HG03108 (cell line): ENCODE data around the gene RORB.

Experiments used
- ATAC-seq: cut with Tn5 transposase; IDR thresholded peaks from one replicate; pipeline ENCODE4 v1.9.1; 2021; ENCODE audit warnings: moderate library complexity; ENCODE audit not compliant: unreplicated experiment

The RORB gene

DNA sequence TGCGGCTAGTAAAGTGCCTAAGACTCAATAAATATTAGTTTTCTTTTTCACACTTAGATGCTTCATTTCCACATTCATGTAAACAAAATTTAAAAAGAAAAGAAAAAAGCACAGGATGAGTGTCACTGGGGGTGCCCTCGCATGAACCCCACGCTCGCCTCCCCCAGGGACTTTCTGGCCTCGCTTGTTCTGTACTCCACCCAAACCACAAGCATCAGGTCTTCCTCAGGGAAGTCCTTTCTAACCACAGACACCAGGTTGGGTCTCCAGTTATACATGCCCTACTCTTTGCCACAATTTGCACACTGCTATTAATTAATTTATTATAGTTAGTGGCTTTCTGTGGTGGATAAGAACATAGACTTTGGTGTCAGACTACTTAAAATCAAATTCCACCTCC lies 92.4 kb downstream of the RORB start:
- peak; percentile 49 for ATAC-seq

DNA sequence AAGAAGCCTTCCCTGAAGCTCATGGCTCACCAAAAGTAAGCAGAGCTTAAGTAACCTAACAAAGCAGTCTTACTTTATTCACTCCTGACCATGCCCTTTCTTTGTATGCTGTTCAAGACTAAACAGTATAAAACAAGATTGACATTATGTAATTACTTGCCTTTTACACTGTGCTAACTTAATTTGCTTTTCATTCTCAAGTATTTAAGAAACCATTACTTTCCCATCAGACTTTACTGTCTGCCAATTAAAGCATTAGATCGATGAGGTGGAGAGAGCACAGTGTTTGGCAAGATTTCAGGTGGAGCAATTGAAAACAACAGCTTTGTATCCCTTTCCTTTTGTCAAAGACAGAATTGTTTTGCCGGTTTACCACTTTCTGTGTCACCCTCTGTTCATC lies 98.2 kb downstream of the RORB start:
- no peak for ATAC-seq

DNA sequence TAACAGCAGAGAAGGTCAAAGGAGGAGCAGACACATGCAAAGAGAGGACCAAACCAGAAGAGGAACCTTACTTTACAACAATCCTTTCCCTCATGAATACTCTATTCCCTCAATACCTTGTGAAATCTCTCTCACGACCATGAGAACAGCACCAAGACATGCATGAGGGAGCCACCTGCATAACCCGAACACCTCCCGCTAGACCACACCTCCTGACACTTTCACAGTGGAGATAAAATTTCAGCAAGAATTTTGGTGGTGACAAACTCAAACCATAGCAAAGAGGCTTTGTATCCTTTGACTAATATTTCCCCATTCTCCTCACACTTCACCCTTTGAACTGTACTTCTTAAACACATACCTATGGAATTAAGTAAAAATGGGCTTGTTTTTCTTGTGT lies 101.7 kb downstream of the RORB start:
- ATAC-seq = no peak

DNA sequence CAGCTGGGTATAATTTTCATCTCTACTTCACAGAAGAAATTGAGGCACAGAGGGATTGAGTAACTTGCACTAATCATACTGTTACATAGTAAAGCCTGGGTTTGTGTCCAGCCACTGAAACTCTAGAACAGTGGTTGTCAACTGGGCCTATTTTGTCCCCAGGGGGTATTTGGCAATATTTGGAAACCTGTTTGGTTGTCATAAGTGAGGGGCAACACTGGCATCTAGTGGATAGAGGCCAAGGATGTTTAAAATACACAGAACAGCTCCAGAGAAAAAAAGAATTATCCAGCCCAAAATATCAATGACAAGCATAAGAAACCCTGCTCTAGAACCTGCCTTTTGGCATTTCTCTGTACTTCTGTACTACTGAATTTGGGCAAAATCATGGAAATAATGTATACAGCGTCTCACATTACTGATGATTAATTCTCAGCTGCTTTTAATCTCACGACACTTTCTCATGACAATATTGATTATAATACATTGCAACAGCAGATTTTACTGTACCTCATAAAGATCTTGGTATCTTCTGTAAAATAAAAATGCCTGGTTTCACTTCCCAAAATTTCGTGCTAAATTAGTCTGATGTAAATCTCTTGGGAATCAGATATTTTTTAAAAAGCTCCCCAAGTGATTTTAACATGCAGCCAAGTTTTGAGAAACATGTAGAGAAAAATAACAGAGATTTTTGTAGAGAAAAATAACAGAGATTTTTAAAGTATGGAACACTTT lies 112.7 kb downstream of the RORB start:
- no peak for ATAC-seq

DNA sequence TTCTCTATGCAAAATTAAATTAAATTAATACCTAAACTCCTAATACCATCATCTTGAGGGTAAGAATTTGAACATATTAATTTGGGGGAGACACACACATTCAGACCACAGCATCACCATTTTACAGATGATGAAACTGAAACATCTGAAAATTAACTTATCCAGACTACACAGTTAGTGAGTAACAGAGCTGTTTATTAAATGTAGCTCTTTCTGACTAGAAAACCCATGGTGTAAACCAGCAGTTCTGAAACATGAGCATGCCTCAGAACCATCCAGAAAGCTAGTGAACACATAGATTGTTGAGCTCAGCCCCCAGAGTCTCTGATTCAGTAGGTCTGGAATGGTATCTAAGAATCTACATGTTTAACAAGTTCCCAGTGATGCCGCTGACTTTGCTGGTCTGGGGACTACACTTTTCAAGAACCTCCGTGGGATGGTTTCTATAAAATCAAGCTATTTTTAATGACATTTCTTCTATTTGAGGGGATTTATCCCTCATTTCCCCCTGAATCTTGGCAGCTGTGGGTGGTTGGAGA lies 113.5 kb downstream of the RORB start:
- no peak for ATAC-seq

DNA sequence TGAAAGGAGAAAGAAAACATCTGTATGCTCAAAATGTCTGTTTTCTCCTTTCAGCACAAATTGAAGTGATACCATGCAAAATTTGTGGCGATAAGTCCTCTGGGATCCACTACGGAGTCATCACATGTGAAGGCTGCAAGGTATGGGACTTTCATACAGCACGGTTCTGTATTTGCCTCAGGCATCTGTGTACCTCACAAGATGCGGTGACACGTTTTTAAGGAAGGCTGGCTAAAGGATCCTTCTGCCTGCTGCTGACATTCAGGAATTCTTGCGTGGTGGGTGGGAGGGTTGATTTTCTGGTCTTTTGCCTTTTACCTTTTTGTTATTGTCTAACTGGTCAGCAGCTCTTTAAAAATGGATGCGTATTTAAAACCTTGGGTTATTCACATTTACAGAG lies 133.1 kb downstream of the RORB start:
- ATAC-seq = no peak

GRCh38 chr9:74639112-74639511 lies 142.0 kb downstream of the RORB start:
- ATAC-seq = no peak

DNA sequence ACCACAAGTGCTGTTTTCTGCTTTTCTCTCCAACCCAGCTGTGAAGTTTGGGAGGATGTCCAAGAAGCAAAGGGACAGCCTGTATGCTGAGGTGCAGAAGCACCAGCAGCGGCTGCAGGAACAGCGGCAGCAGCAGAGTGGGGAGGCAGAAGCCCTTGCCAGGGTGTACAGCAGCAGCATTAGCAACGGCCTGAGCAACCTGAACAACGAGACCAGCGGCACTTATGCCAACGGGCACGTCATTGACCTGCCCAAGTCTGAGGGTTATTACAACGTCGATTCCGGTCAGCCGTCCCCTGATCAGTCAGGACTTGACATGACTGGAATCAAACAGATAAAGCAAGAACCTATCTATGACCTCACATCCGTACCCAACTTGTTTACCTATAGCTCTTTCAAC lies 145.2 kb downstream of the RORB start:
- ATAC-seq = no peak

GRCh38 chr9:74643303-74643923 lies 146.3 kb downstream of the RORB start:
- no peak for ATAC-seq

DNA sequence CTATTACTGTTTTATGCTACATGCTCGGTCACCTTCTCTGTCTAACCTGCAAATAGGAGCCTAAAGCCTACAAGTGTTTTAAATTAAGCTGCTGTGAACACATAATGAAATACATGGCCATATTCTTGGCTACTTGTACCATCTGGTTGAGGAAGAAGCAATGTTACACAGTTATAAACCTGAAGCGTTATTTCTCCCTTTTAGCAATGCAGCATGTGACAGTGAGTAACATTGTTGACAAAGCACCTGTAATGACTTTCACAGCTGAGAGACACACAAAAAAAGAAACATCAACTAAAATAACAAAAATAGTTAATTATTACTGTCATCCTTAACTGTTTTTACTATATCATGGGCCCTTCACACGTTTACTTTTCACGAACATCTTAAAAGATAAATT lies 146.9 kb downstream of the RORB start:
- no peak for ATAC-seq

- ATAC-seq = no peak
Measured at GRCh38 chr9:74645007-74645639, 148.0 kb downstream of the RORB start.

- ATAC-seq = no peak
Measured at GRCh38 chr9:74653410-74654080, 156.4 kb downstream of the RORB start.

GRCh38 chr9:74662674-74663073 lies 165.5 kb downstream of the RORB start:
- no peak for ATAC-seq

- ATAC-seq = no peak
Measured at GRCh38 chr9:74663439-74663838, 166.3 kb downstream of the RORB start.

GRCh38 chr9:74666625-74667316 lies 169.6 kb downstream of the RORB start:
- ATAC-seq = no peak

GRCh38 chr9:74672237-74672636 lies 175.1 kb downstream of the RORB start:
- no peak for ATAC-seq

GRCh38 chr9:74674077-74674476 lies 176.9 kb downstream of the RORB start:
- ATAC-seq = no peak

DNA sequence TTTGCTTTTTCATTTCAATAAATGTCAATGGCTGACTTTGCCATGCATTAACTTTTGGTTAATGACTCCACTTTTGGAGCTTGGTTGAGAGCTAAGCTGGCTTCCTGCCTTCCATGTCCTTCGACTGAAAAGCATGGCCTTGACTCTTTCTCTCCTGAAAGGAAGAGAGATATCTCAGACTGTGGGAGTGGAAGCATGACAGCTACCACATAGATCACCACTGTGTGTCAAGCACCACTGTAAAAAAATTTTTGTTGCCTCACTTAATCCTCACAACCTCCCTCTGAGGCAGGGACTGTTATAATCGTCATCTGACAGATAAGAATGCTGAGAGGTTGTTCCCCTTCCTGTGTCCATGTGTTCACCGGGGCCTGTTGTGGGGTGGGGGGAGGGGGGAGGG lies 184.8 kb downstream of the RORB start:
- no peak for ATAC-seq

DNA sequence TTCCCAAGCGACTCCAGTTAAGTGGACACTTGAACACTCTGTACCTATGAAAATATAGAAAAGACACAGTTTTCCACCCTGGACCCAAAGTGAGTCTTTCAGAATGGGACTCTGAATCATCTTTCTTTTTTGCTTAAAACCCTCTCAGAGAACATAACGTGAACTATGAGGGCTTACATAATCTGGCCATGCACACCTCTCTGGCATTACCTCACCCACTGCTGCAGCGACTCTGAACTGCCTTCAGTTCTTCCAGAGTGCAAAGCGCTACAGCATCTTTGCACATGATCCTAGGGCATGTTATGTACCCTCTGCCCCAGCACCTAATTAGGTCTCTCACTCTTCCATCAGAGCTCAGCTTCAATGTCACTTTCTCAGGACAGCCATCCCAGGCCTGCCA lies 186.2 kb downstream of the RORB start:
- no peak for ATAC-seq

DNA sequence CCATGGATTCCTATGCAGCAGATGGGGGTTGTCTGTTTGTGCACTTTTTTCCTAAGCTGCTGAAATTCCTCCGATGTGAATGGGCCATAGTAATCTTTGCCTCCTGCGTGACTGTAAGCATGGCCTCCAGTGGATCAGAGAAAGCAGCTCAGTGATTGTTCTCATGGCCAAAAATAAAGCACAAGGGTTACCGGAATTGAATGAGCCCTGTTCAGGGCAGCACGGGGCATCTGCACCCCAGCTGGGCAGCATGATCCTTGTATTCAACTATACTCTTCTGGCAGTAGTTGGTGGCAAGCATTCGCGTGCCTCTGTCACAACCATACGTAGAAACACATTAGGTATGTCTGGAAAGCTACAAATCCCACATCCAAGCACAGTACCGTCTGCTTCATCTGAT lies 193.9 kb downstream of the RORB start:
- no peak for ATAC-seq

- ATAC-seq = no peak
Measured at GRCh38 chr9:74696520-74696919, 199.4 kb downstream of the RORB start.
